ENCODE data around the gene MLEC. TPM values are rescaled to one million over a fixed set of nuclear protein-coding genes. Genes with fewer than 3 reads are reported as not detected.

The MLEC gene
- total and polyA plus RNA-seq, 9 of the 15 experiments (the other 6 are each of a cell fraction or from before 2014, with no cell fraction given) = 18.5 to 108 (median 57.8) TPM

DNA sequence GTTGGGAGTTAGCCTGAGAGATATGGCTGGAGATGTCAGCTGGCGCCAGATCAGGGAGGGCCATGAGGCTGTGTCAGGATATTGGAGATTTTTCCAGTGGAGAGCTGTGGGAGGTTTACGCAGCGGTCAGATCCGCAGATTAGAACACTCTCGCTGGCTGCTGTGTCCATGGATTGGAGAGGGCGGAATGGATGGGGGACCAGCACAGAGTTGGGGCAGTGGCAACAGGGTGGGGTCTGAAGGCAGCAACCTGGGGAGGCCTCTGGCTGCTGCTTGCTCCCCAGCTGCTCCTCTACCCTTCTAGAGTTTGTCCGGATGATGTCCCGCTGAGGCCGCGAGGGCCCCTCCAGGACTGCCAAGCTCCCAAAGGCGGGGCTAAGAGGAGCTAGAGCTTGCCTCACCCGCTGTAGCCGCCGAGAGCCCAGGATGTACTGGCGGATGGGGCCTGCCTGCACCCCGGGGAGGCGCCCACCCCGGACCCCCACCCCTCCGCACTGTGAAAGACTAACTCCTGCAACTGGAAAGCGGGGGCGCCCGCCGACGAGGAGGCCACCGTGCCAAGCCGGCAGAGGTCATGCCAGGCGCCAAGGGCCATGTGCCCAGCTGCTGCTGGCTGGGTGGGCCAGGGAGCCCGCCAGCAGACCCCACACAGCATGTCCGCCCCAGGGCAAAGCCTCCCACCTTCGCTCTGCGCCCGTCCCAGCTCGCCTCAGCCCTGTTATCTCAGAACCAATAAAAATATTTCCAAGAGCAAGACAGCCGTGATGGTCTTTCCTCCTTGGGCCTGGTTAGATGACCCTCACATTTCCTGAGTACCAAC lies 20.2 kb upstream of the MLEC start:
- BruUV-seq (replicated peaks) = no TSS peak
- TF ChIP-seq, protein P1, sequence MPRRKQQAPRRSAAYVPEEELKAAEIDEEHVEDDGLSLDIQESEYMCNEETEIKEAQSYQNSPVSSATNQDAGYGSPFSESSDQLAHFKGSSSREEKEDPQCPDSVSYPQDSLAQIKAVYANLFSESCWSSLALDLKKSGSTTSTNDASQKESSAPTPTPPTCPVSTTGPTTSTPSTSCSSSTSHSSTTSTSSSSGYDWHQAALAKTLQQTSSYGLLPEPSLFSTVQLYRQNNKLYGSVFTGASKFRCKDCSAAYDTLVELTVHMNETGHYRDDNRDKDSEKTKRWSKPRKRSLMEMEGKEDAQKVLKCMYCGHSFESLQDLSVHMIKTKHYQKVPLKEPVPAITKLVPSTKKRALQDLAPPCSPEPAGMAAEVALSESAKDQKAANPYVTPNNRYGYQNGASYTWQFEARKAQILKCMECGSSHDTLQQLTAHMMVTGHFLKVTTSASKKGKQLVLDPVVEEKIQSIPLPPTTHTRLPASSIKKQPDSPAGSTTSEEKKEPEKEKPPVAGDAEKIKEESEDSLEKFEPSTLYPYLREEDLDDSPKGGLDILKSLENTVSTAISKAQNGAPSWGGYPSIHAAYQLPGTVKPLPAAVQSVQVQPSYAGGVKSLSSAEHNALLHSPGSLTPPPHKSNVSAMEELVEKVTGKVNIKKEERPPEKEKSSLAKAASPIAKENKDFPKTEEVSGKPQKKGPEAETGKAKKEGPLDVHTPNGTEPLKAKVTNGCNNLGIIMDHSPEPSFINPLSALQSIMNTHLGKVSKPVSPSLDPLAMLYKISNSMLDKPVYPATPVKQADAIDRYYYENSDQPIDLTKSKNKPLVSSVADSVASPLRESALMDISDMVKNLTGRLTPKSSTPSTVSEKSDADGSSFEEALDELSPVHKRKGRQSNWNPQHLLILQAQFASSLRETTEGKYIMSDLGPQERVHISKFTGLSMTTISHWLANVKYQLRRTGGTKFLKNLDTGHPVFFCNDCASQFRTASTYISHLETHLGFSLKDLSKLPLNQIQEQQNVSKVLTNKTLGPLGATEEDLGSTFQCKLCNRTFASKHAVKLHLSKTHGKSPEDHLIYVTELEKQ (CRISPR knock-in tag; IDR thresholded peaks at IDR 0.05) = no peak
- TF ChIP-seq, protein P2, sequence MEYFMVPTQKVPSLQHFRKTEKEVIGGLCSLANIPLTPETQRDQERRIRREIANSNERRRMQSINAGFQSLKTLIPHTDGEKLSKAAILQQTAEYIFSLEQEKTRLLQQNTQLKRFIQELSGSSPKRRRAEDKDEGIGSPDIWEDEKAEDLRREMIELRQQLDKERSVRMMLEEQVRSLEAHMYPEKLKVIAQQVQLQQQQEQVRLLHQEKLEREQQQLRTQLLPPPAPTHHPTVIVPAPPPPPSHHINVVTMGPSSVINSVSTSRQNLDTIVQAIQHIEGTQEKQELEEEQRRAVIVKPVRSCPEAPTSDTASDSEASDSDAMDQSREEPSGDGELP (CRISPR knock-in tag; IDR thresholded peaks at IDR 0.05; ENCODE audit: borderline replicate concordance) = peak; percentile 55; the same call in 1 of the 2 replicates
- DNase-seq (ENCODE audit: extremely low read depth in 1 of 4, low spot score in 3 of 4) (no peak), FAIRE-seq (no peak), ATAC-seq (peak; percentile 49)
- no peaks in the 10 kb centered on the region for H3K9me1 ChIP-seq (ENCODE audit: control insufficient read depth, insufficient read depth, low read length)
- H3K36me3 ChIP-seq (ENCODE audit: control insufficient read depth, insufficient read depth, low read length) = no peaks in the 10 kb centered on the region
- H3K4me2 ChIP-seq (ENCODE audit: insufficient read depth, low read length) = no peak overlapping the region
- 0 out of 2 replicates have a peak, but pooled peaks cover 4% of the 10 kb centered on the region for H4K20me1 ChIP-seq (replicated peaks; ENCODE audit: control insufficient read depth, insufficient read depth, low read length)
- peaks cover 0 to 8% of the 10 kb centered on the region in 2 experiments; a peak in 2 of 5 replicates for H3K4me1 ChIP-seq (replicated peaks in 1 of 2; ENCODE audit: control insufficient read depth in 2 of 2, insufficient read depth in 2 of 2, low read length in 2 of 2)
- no peaks in the 10 kb centered on the region for H3K79me2 ChIP-seq (ENCODE audit: control insufficient read depth, insufficient read depth, low read length)
- H3K27ac ChIP-seq (ENCODE audit: extremely low read depth, low read depth, low read length) = no peak overlapping the region
- intact Hi-C loops (cut with micrococcal nuclease) = no loop called here
- H3K27me3 ChIP-seq (ENCODE audit: control insufficient read depth in 2 of 2, insufficient read depth in 2 of 2, low read length in 2 of 2) = peaks cover 37 to 70% of the 10 kb centered on the region in 2 experiments; a peak in 4 of 5 replicates
- in situ Hi-C loops (cut with MboI) = loop anchor here (25.0 kb wide), 1 partner anchor 329 kb away; the partner anchor contains the start of gene PLA2G1B
- CTCF ChIA-PET (ENCODE audit: low intra/inter-chr PET ratio) = no interaction called here
- POLR2A ChIA-PET = interaction anchor here (0.6 to 1.4 kb wide), 3 partner anchors 17 to 54 kb away, joined by 3 read pairs; no protein-coding TSS in a partner anchor
- H3K9me3 ChIP-seq (replicated peaks; ENCODE audit: control insufficient read depth, insufficient read depth, low read depth, low read length) = no peaks in the 10 kb centered on the region
- WGBS (ENCODE audit: insufficient coverage, low coverage, missing lambda C conversion rate) = 27% methylated on average over 26 of the region's 34 CpGs
- H3K9ac ChIP-seq (ENCODE audit: insufficient read depth in 1 of 2, low read depth in 2 of 2, low read length in 2 of 2) = no peak overlapping the region
- H2AFZ ChIP-seq (ENCODE audit: low read depth, low read length) = no peak overlapping the region
- no peak overlapping the region for H3K4me3 ChIP-seq
